HEK293 (cell line): ENCODE results near the gene LRRC8C.

ENCODE experiments used
- CTCF ChIP-seq: fragments of 450-650 bp; formaldehyde crosslinking; IDR thresholded peaks from 2 replicates; pipeline ENCODE4 v1.5.1; 2016; ENCODE audit warnings: missing biosample characterization, missing genetic modification characterization
- KLF10 ChIP-seq: fragments of 450-650 bp; IDR thresholded peaks from 2 replicates; pipeline ENCODE4 v1.5.1; 2018; ENCODE audit warnings: missing biosample characterization, mild to moderate bottlenecking, missing genetic modification characterization
- REST ChIP-seq: fragments of 450-650 bp; formaldehyde crosslinking; IDR thresholded peaks from 2 replicates; pipeline ENCODE4 v1.5.1; 2016; ENCODE audit warnings: missing biosample characterization, missing genetic modification characterization
- ZBTB44 ChIP-seq: fragments of 450-650 bp; IDR thresholded peaks from 2 replicates; pipeline ENCODE4 v1.5.1; 2018; ENCODE audit warnings: missing biosample characterization, mild to moderate bottlenecking, missing genetic modification characterization
- ZFP3 ChIP-seq: fragments of 450-650 bp; formaldehyde crosslinking; IDR thresholded peaks from 2 replicates; pipeline ENCODE4 v1.5.1; 2016; ENCODE audit warnings: low read depth, missing biosample characterization, missing genetic modification characterization
- ZNF114 ChIP-seq: fragments of 450-650 bp; formaldehyde crosslinking; IDR thresholded peaks from 2 replicates; pipeline ENCODE4 v1.5.0; 2017; ENCODE audit warnings: missing biosample characterization, missing genetic modification characterization
- ZNF184 ChIP-seq: fragments of 450-650 bp; IDR thresholded peaks from 2 replicates; pipeline ENCODE4 v1.5.1; 2018; ENCODE audit warnings: missing biosample characterization, mild to moderate bottlenecking, missing genetic modification characterization
- ZNF23 ChIP-seq: fragments of 450-650 bp; formaldehyde crosslinking; IDR thresholded peaks from 2 replicates; pipeline ENCODE4 v1.5.1; 2016; ENCODE audit warnings: missing biosample characterization, missing genetic modification characterization, borderline replicate concordance
- ZNF239 ChIP-seq: fragments of 450-650 bp; formaldehyde crosslinking; IDR thresholded peaks from 2 replicates; pipeline ENCODE4 v1.5.1; 2016; ENCODE audit warnings: missing biosample characterization, missing genetic modification characterization

GRCh38 chr1:89616844-89617627 is 15.9 kb upstream of the LRRC8C start:
- TF ChIP-seq CTCF (tag by site-specific recombination) (no peak), ZFP3 (no peak), ZNF114 (tag by site-specific recombination) (no peak), ZBTB44 (tag by site-specific recombination) (no peak), REST (tag by site-specific recombination) (no peak), ZNF239 (tag by site-specific recombination) (no peak), ZNF184 (no peak), ZNF23 (tag by site-specific recombination) (no peak), KLF10 (no peak)
